ENCODE measurements around the gene SP5. TPM values are rescaled to one million over a fixed set of nuclear protein-coding genes. Genes with fewer than 3 reads are reported as not detected.

SP5 gene
- total and polyA plus RNA-seq, 5 donors from 2014 or later: not detected

DNA sequence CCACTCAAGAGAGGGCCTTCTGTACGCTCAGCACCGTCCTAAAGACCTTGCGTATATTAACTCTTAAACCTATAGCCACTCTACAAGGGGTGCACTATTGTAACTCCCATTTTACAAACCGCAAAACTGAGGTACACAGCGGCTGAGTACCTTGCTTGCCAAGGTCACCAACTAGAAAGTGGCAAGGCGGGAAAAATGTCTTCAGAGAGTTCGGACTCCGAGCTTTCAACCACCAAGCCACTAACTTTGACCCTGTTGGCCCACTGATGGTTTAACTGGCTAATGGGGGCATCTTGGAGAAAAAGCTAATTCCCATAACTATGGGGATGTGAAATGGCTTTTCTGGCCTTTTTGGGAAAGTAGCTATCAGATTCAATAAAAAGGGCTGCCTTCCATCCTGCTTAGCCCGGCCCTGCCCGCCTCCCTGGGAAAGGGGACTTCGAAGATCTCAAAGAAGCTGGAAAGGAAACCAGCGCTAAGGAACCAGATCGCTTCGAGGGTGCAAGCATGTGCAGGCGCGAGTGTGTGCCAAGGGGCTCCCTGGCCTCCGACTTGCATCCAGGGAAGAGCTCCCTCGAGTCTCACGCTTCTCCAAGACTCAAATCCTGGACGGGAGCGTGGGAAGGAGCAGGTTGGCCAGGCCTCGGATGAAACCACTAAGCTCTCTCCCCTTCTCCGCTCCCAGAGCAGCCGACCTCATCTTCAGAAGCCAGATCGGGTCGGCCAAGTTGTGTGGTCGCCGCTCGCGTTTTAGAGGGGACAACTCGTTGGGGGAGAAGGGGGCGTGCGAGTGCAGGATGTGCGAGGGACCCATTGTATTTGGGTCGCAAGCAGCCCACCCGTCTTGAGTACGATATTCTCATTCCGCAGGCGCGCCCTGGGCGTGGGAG lies 2.2 kb upstream of the SP5 start:
- H3K27me3 ChIP-seq (ENCODE audit: control insufficient read depth, insufficient read depth, low read length): peaks cover 27% of the 10 kb centered on the region
- no peak overlapping the region for H3K4me3 ChIP-seq (ENCODE audit: low read depth, low read length)
- ATAC-seq (ENCODE audit: low read depth in 2 of 2): no peak
- H3K4me1 ChIP-seq (ENCODE audit: control insufficient read depth, insufficient read depth, low read length, poor library complexity, severe bottlenecking): peaks cover 50% of the 10 kb centered on the region
- Mint-ChIP-seq H3K27me3 (peaks cover 79% of the 10 kb centered on the region), H3K27ac (no peak overlapping the region), H3K4me1 (peaks cover 0 to 47% (median 9%) of the 10 kb centered on the region in 4 donors), H3K36me3 (peaks cover 3% of the 10 kb centered on the region), H3K4me3 (peak overlapping the region; percentile 16 to 49 (median 43)), H3K9me3 (peaks cover 0 to 11% (median 0%) of the 10 kb centered on the region in 7 donors)
- H3K9me3 ChIP-seq (ENCODE audit: control insufficient read depth in 2 of 2, low read length in 2 of 2): no peaks in the 10 kb centered on the region
- no peak overlapping the region for H3K27ac ChIP-seq (ENCODE audit: insufficient read depth, low read length, poor library complexity, severe bottlenecking)
- H3K36me3 ChIP-seq (ENCODE audit: control insufficient read depth, insufficient read depth, low read length): no peaks in the 10 kb centered on the region
- DNase-seq: no peak

DNA sequence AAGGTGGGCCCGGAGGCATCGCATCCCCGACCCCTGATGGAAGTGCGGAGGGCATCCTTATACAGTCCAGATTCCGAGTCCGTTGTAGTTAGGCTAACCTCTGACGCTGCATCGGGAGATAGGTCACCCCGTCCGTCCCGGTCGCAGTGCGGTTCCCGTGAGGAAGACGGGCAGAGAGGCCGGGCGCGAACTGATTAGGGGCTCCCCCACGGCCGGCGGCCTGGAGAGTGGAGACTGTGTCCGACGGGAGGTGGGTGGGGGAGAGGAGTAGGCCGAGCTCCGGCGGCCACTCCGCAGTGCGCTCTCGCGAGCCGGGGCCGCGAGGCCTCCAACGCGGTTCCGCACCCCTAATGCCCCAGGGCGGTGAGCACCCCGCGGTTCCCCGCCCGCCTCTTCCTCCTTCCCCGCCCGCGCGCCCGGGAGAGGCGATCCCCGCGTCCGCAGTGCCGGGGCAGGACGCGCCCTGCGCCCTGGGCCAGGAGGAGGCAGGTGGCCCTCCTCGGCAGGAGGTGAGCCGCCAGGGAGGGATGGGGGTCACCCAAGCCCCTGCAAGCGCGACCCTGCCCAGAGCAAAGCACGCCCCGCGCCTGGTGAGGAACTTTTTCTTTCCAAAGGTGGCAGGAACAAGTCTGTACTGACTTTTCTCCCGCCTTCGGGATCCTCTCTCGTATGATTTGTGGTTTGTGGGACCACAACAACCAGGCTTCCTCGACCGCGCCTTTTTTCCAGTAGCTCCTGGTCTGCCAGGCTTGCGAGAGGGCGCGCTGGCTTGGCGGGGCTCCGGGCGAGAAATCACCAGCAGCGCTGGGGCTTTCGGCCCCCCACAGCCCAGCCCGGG lies 1.4 kb upstream of the SP5 start:
- no peaks in the 10 kb centered on the region for H3K9me3 ChIP-seq (ENCODE audit: control insufficient read depth in 2 of 2, low read length in 2 of 2)
- H3K27ac ChIP-seq (ENCODE audit: insufficient read depth, low read length, poor library complexity, severe bottlenecking): no peak overlapping the region
- Mint-ChIP-seq H3K36me3 (no peaks in the 10 kb centered on the region), H3K4me3 (peak overlapping the region; percentile 16 to 44 (median 36)), H3K9me3 (peaks cover 0 to 10% (median 0%) of the 10 kb centered on the region in 7 donors), H3K4me1 (peaks cover 0 to 43% (median 11%) of the 10 kb centered on the region in 4 donors), H3K27ac (no peak overlapping the region), H3K27me3 (peaks cover 79% of the 10 kb centered on the region)
- peaks cover 50% of the 10 kb centered on the region for H3K4me1 ChIP-seq (ENCODE audit: control insufficient read depth, insufficient read depth, low read length, poor library complexity, severe bottlenecking)
- peaks cover 32% of the 10 kb centered on the region for H3K27me3 ChIP-seq (ENCODE audit: control insufficient read depth, insufficient read depth, low read length)
- DNase-seq (peak in 1 of 3 donors; percentile 11), ATAC-seq (ENCODE audit: low read depth in 2 of 2) (peak in 1 of 2 donors; percentile 25)
- no peaks in the 10 kb centered on the region for H3K36me3 ChIP-seq (ENCODE audit: control insufficient read depth, insufficient read depth, low read length)
- H3K4me3 ChIP-seq (ENCODE audit: low read depth, low read length): no peak overlapping the region

DNA sequence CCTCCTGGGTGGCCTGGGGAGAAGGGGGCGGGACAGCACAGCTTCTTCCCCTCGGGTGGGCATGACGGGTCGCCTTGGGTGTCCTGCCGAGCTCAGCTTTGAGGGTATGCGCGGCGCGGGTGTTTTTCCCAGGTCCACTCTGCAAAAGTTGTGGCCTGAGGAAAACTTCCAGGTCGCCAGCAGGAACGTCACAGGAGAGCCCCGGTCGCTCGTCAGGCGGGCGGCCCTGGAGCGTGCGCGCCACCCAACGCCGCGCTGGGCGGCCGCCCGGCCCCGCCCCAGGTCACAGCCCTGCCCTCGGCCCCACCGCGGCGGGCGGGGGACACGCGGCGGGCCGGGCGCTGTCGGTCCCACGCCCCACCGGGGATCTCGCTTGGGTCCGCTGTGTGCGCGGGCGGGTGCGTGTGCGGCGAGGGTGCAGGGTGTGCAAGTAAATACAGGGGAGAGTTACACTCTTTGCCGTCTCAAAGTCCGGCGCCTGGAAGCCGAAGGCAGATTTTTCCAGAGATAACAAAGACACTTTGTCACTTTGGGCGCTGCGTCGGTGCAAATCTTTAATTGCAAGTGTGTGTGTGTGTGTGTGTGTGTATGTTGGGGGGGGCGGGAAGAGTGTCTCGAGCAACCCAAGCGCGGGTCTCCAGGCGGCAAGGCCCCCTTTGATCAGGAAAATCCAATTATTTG lies 616 bp upstream of the SP5 start:
- Mint-ChIP-seq H3K27me3 (peaks cover 79% of the 10 kb centered on the region), H3K4me1 (peaks cover 0 to 43% (median 11%) of the 10 kb centered on the region in 4 donors), H3K27ac (no peak overlapping the region), H3K9me3 (peaks cover 0 to 10% (median 0%) of the 10 kb centered on the region in 7 donors), H3K36me3 (no peaks in the 10 kb centered on the region), H3K4me3 (peak overlapping the region; percentile 56 to 87 (median 84))
- DNase-seq (peak in 1 of 3 donors; percentile 8), ATAC-seq (ENCODE audit: low read depth in 2 of 2) (no peak)
- peak overlapping the region; percentile 63 for H3K4me3 ChIP-seq (ENCODE audit: low read depth, low read length)
- peaks cover 36% of the 10 kb centered on the region for H3K27me3 ChIP-seq (ENCODE audit: control insufficient read depth, insufficient read depth, low read length)
- no peaks in the 10 kb centered on the region for H3K9me3 ChIP-seq (ENCODE audit: control insufficient read depth in 2 of 2, low read length in 2 of 2)
- H3K36me3 ChIP-seq (ENCODE audit: control insufficient read depth, insufficient read depth, low read length): no peaks in the 10 kb centered on the region
- H3K4me1 ChIP-seq (ENCODE audit: control insufficient read depth, insufficient read depth, low read length, poor library complexity, severe bottlenecking): peaks cover 50% of the 10 kb centered on the region
- H3K27ac ChIP-seq (ENCODE audit: insufficient read depth, low read length, poor library complexity, severe bottlenecking): no peak overlapping the region

DNA sequence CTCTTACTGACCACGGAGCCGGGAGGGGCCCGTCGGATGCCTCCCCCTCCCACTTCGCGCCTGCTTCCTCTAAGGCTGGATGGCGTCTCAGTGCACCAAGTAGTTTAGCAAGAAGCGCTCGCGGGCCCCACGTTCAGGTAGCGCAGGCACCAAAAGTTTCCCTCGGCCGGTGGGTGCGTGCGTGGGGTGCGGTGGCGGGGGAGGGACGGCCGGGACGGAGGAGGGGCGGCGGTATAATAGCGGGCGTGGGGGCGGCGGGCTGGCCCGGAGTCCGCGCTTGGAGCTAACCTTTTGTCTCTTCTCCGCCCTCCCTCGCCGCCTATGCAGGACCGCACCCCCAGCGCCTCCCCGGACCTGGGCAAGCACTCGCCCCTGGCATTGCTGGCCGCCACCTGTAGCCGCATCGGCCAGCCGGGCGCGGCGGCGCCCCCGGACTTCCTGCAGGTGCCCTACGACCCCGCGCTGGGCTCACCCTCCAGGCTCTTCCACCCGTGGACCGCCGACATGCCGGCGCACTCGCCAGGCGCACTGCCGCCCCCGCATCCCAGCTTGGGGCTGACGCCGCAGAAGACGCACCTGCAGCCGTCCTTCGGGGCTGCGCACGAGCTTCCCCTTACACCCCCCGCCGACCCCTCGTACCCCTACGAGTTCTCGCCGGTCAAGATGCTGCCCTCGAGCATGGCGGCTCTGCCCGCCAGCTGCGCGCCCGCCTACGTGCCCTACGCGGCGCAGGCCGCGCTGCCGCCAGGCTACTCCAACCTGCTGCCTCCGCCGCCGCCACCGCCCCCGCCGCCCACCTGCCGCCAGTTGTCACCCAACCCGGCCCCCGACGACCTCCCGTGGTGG lies 1.0 kb downstream of the SP5 start:
- no peaks in the 10 kb centered on the region for H3K36me3 ChIP-seq (ENCODE audit: control insufficient read depth, insufficient read depth, low read length)
- Mint-ChIP-seq H3K4me3 (peak overlapping the region in 2 of 4 donors; percentile 83 to 88), H3K27ac (no peak overlapping the region), H3K9me3 (peaks cover 0 to 8% (median 0%) of the 10 kb centered on the region in 7 donors), H3K27me3 (peaks cover 66% of the 10 kb centered on the region), H3K4me1 (peaks cover 0 to 43% (median 11%) of the 10 kb centered on the region in 4 donors), H3K36me3 (no peaks in the 10 kb centered on the region)
- H3K27ac ChIP-seq (ENCODE audit: insufficient read depth, low read length, poor library complexity, severe bottlenecking): no peak overlapping the region
- H3K4me3 ChIP-seq (ENCODE audit: low read depth, low read length): no peak overlapping the region
- no peaks in the 10 kb centered on the region for H3K9me3 ChIP-seq (ENCODE audit: control insufficient read depth in 2 of 2, low read length in 2 of 2)
- ATAC-seq (ENCODE audit: low read depth in 2 of 2) (no peak), DNase-seq (no peak)
- peaks cover 35% of the 10 kb centered on the region for H3K27me3 ChIP-seq (ENCODE audit: control insufficient read depth, insufficient read depth, low read length)
- peaks cover 50% of the 10 kb centered on the region for H3K4me1 ChIP-seq (ENCODE audit: control insufficient read depth, insufficient read depth, low read length, poor library complexity, severe bottlenecking)

GRCh38 chr2:170716851-170717598 lies 1.9 kb downstream of the SP5 start:
- Histone ChIP-seq H3K4me3 (ENCODE audit: low read depth, low read length) (no peak overlapping the region), H3K9me3 (ENCODE audit: control insufficient read depth in 2 of 2, low read length in 2 of 2) (no peaks in the 10 kb centered on the region), H3K27me3 (ENCODE audit: control insufficient read depth, insufficient read depth, low read length) (peaks cover 41% of the 10 kb centered on the region), H3K4me1 (ENCODE audit: control insufficient read depth, insufficient read depth, low read length, poor library complexity, severe bottlenecking) (peaks cover 49% of the 10 kb centered on the region), H3K36me3 (ENCODE audit: control insufficient read depth, insufficient read depth, low read length) (no peaks in the 10 kb centered on the region), H3K27ac (ENCODE audit: insufficient read depth, low read length, poor library complexity, severe bottlenecking) (no peak overlapping the region)
- Mint-ChIP-seq H3K27me3 (peaks cover 60% of the 10 kb centered on the region), H3K4me3 (peak overlapping the region; percentile 33 to 80 (median 59)), H3K36me3 (no peaks in the 10 kb centered on the region), H3K4me1 (peaks cover 0 to 40% (median 11%) of the 10 kb centered on the region in 4 donors), H3K27ac (no peak overlapping the region), H3K9me3 (peaks cover 0 to 8% (median 0%) of the 10 kb centered on the region in 7 donors)
- no peak for ATAC-seq (ENCODE audit: low read depth in 2 of 2)
- peak in 2 of 3 donors; percentile 16 to 42 for DNase-seq

DNA sequence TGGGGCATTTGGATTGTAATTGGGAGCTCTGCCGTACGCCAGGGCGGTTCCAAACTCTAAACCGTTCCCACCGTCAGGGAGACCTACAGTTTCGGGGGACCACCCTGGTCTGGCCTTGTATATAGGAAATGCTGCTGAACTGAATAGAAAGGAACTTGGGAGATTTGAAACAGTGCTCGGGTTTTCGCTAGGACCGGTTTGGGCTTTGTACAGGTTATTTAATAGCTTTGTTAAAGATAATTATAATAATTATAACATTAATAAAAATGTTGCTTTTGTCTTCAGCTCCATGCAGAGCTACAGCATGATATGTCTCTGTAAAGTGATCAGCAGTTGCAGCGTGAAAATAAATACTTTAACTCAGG lies 2.4 kb downstream of the SP5 start:
- no peak overlapping the region for H3K4me3 ChIP-seq (ENCODE audit: low read depth, low read length)
- ATAC-seq (ENCODE audit: low read depth in 2 of 2): no peak
- Mint-ChIP-seq H3K27ac (peak overlapping the region in 1 of 3 donors; percentile 20), H3K9me3 (peaks cover 0 to 5% (median 0%) of the 10 kb centered on the region in 7 donors), H3K27me3 (peaks cover 55% of the 10 kb centered on the region), H3K4me3 (peak overlapping the region in 3 of 4 donors; percentile 29 to 80 (median 57)), H3K4me1 (peaks cover 0 to 35% (median 10%) of the 10 kb centered on the region in 4 donors), H3K36me3 (no peaks in the 10 kb centered on the region)
- H3K27me3 ChIP-seq (ENCODE audit: control insufficient read depth, insufficient read depth, low read length): peaks cover 44% of the 10 kb centered on the region
- H3K9me3 ChIP-seq (ENCODE audit: control insufficient read depth in 2 of 2, low read length in 2 of 2): no peaks in the 10 kb centered on the region
- H3K4me1 ChIP-seq (ENCODE audit: control insufficient read depth, insufficient read depth, low read length, poor library complexity, severe bottlenecking): peaks cover 44% of the 10 kb centered on the region
- no peak overlapping the region for H3K27ac ChIP-seq (ENCODE audit: insufficient read depth, low read length, poor library complexity, severe bottlenecking)
- DNase-seq: no peak
- H3K36me3 ChIP-seq (ENCODE audit: control insufficient read depth, insufficient read depth, low read length): no peaks in the 10 kb centered on the region
